Panc1 (cell line): ENCODE data around the gene EFNA5. TPM values are rescaled to one million over a fixed set of nuclear protein-coding genes. Genes with fewer than 3 reads are reported as not detected.

Experiments used
- ATAC-seq: fragments of 200-7000 bp; cut with Tn5 transposase; 2 replicates; pipeline ENCODE4 v1.9.1; 2020; ENCODE audit warnings: mild to moderate bottlenecking, moderate library complexity
- BruUV-seq: library from RNA; stranded (reverse); fragments of 400-500 nt; replicated peaks from 2 replicates; lab custom pipeline; 2021; lab: Mats Ljungman, UMichigan
- CTCF ChIA-PET: fragments of 300-600 bp; sonication (Branson Sonifier 250); formaldehyde crosslinking; loops from one replicate; lab custom pipeline; 2022; ENCODE audit warnings: antibody characterized with exemption; lab: Charles Lee
- POLR2A ChIA-PET: fragments of 300-600 bp; sonication (Branson Sonifier 250); formaldehyde crosslinking; loops from one replicate; lab custom pipeline; 2022; ENCODE audit warnings: antibody characterized with exemption; lab: Charles Lee
- DNase-seq: peaks from one replicate; pipeline ENCODE4 v3.0.0-alpha.2; 2010; ENCODE audit warnings: low read depth, low spot score
- H3K27ac ChIP-seq: 2 replicates; pipeline ENCODE4 v1.5.1; 2011; ENCODE audit warnings: mild to moderate bottlenecking, low read length, inconsistent platforms
- H3K27me3 ChIP-seq: fragments of 200-500 bp; sonication (Bioruptor generic); 2 replicates; pipeline ENCODE4 v1.6.0; 2014; ENCODE audit warnings: low read length, inconsistent platforms; ENCODE audit not compliant: control insufficient read depth, insufficient read depth
- H3K36me3 ChIP-seq: fragments of 200-500 bp; sonication (Bioruptor generic); 2 replicates; pipeline ENCODE4 v1.5.1; 2014; ENCODE audit warnings: inconsistent platforms, mild to moderate bottlenecking, low read length, moderate library complexity; ENCODE audit not compliant: control insufficient read depth, insufficient read depth
- H3K4me1 ChIP-seq: 2 replicates; pipeline ENCODE4 v1.5.1; 2011; ENCODE audit warnings: inconsistent platforms, mild to moderate bottlenecking, low read length, moderate library complexity; ENCODE audit not compliant: control insufficient read depth, insufficient read depth
- H3K4me3 ChIP-seq, 2 experiments: 2 replicates each; pipeline ENCODE4 v1.5.1; 2011 to 2012; ENCODE audit warnings: low read depth in 2 of 2, low read length in 2 of 2, mild to moderate bottlenecking in 2 of 2, inconsistent platforms in 1 of 2, moderate library complexity in 1 of 2
- H3K9me3 ChIP-seq: fragments of 200-500 bp; sonication (Bioruptor generic); 2 replicates; pipeline ENCODE4 v1.5.1; 2014; ENCODE audit warnings: low read depth, mild to moderate bottlenecking, inconsistent platforms, low read length, moderate library complexity; ENCODE audit not compliant: control insufficient read depth, insufficient read depth
- CTCF ChIP-seq: fragments of 450-650 bp; IDR thresholded peaks from 2 replicates; pipeline ENCODE4 v1.5.1; 2017; ENCODE audit warnings: mild to moderate bottlenecking
- POLR2AphosphoS5 ChIP-seq: IDR thresholded peaks from 2 replicates; pipeline ENCODE4 v1.6.1; 2012; ENCODE audit warnings: mild to moderate bottlenecking, low read depth, low read length, moderate library complexity
- REST ChIP-seq, 2 experiments: IDR thresholded peaks; 2 replicates each; pipeline ENCODE4 v1.6.1; 2011 to 2012; ENCODE audit warnings: low read depth in 2 of 2, control low read depth in 1 of 2, low read length in 1 of 2, mild to moderate bottlenecking in 1 of 2, moderate library complexity in 1 of 2; ENCODE audit not compliant: insufficient read depth in 1 of 2
- SIN3A ChIP-seq: IDR thresholded peaks from 2 replicates; pipeline ENCODE4 v1.6.1; 2012; ENCODE audit warnings: low read depth, mild to moderate bottlenecking, low read length, moderate library complexity, borderline replicate concordance; ENCODE audit not compliant: insufficient read depth
- TCF7L2 ChIP-seq: IDR thresholded peaks from 2 replicates; pipeline ENCODE4 v1.6.1; 2011; ENCODE audit warnings: mild to moderate bottlenecking, low read depth, low read length, inconsistent platforms
- in situ Hi-C: cut with HindIII; loops from 2 replicates; pipeline ENCODE4 v1.10.0; 2016; ENCODE audit warnings: low sequenced_read_pairs, low pct_unique_long_range_greater_than_20kb
- intact Hi-C: fragments of 100-400 bp; cut with micrococcal nuclease; formaldehyde crosslinking; loops from one replicate; pipeline ENCODE4 v1.10.0; 2022; ENCODE audit not compliant: unreplicated experiment
- total RNA-seq: library from RNA; stranded (reverse); gene quantifications from one replicate; pipeline ENCODE4 v1.2.1, GENCODE V29; 2021; ENCODE audit not compliant: unreplicated experiment

Gene EFNA5
- total RNA-seq, 1 experiment from 2014 or later = 30.5 TPM

DNA sequence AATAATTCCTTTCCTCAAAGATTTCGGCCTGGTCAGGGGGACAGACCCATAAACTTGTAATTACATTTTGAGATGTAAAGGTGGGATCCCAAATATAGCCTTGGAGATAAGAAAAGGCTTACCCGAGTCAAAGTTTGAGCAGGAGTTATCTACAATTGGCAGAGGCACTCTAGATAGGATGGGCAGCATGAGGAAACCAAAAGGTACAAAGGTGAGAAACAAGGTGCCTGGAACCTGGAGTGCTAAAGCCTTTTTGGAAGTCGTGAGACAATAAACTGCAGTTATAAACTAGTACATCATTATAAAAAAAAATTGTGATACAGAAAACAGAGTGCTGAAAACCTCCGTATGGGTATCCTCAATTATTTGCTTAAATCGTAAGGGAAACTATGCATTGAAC lies 212.4 kb downstream of the EFNA5 start:
- H3K4me1 ChIP-seq = peaks cover 32% of the 10 kb centered on the region
- ChIA-PET POLR2A (no interaction called here), CTCF (no interaction called here)
- BruUV-seq = no TSS peak
- intact Hi-C loops = no loop called here
- DNase-seq = no peak
- in situ Hi-C loops = no loop called here
- no peak for ATAC-seq
- no peaks in the 10 kb centered on the region for H3K27me3 ChIP-seq
- no peaks in the 10 kb centered on the region for H3K36me3 ChIP-seq
- no peaks in the 10 kb centered on the region for H3K9me3 ChIP-seq
- H3K27ac ChIP-seq = no peak overlapping the region
- TF ChIP-seq REST (IDR thresholded peaks at IDR 0.05; ENCODE audit: insufficient read depth in 1 of 2, low read depth in 2 of 2, low read length in 1 of 2) (no peak), SIN3A (no peak), POLR2AphosphoS5 (no peak), TCF7L2 (no peak), CTCF (no peak)
- H3K4me3 ChIP-seq = no peak overlapping the region

DNA sequence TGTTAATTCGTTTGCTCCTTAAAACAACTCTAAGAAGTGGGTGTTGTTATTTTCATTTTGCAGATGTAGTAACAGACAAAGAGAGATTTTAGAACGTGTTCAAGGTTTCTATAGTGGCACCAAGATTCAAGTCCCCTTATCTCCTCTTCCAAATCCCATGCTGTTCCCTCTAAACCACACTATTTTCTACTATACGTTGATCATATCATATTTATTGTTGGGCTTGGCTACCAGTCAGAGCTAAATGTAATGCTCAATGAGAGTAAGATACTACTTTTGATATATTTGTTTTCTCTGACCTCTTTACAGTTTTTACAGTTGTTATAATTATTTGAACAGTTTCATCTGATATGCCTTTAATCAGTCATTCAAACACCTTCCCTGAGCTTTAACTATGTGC lies 212.9 kb downstream of the EFNA5 start:
- no peaks in the 10 kb centered on the region for H3K9me3 ChIP-seq
- H3K4me3 ChIP-seq = no peak overlapping the region
- no peak for DNase-seq
- H3K27ac ChIP-seq = no peak overlapping the region
- intact Hi-C loops = no loop called here
- no peaks in the 10 kb centered on the region for H3K36me3 ChIP-seq
- no TSS peak for BruUV-seq
- H3K4me1 ChIP-seq = peaks cover 32% of the 10 kb centered on the region
- POLR2A ChIA-PET = no interaction called here
- ATAC-seq = no peak
- CTCF ChIA-PET = no interaction called here
- no peaks in the 10 kb centered on the region for H3K27me3 ChIP-seq
- in situ Hi-C loops = no loop called here
- TF ChIP-seq REST (IDR thresholded peaks at IDR 0.05; ENCODE audit: insufficient read depth in 1 of 2, low read depth in 2 of 2, low read length in 1 of 2) = no peak
- TF ChIP-seq CTCF = no peak
- TF ChIP-seq TCF7L2 = no peak
- TF ChIP-seq POLR2AphosphoS5 = no peak
- no peak for TF ChIP-seq SIN3A
